ENCODE results near the gene PTBP3. TPM values are rescaled to one million over a fixed set of nuclear protein-coding genes. Genes with fewer than 3 reads are reported as not detected.
A peak's percentile ranks its signal among the peaks of the same experiment; 100 is the strongest.
"Not testable (repeated sequence)": the region's sequence is repeated elsewhere in the genome, so short reads cannot be mapped to it uniquely, and the experiment has no call there.

The PTBP3 gene
- total RNA-seq, 1 donor from 2014 or later = 12.7 TPM

DNA sequence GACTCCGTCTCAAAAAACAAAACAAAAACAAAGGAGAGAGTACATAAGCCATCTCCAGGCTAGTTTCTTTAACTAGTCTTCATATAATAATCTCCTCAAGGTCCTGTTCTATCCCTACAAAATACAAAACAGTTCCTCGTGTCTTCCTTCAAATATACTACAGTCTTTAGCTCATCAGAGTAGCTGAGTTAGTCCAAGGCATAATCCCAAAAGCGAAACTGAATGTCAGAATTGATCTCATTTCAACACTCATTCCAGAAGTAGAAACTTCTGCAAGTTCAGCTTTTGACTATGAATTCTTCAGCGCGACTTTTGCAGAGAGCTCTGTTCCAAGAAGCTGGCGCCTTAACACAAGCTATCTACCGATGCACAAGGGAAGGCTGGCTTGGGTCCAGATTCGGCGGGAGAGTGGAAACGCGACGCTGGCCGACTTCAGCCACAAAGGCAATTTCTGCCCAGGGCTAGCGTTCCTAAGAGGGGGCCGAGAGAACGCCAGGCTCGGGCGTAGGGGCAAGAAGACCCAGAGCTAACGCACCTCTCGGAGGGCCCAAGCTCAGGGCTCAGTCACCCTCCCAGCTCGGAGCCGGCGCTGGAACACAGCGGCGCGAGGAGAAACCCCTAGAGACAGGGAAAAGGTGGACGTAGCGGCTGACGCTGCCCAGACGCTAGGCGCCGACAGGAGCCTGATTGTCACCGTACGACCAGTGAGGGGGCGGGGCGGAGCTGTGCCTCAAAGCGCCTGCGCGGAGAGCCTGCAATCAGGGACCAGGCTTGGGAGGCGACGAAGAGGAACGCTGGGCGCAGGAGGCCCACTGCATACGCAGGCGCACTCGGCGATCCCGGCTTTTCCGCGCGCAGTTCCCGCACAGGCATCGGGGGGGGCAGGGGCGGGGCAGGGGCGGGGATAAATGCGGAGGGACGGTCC, 46.0 kb upstream of the PTBP3 start:
- H3K4me3 ChIP-seq = peak overlapping the region; percentile 78
- H3K36me3 ChIP-seq = no peaks in the 10 kb centered on the region
- intact Hi-C loops (cut with micrococcal nuclease) = no loop called here
- TF ChIP-seq, protein P1, sequence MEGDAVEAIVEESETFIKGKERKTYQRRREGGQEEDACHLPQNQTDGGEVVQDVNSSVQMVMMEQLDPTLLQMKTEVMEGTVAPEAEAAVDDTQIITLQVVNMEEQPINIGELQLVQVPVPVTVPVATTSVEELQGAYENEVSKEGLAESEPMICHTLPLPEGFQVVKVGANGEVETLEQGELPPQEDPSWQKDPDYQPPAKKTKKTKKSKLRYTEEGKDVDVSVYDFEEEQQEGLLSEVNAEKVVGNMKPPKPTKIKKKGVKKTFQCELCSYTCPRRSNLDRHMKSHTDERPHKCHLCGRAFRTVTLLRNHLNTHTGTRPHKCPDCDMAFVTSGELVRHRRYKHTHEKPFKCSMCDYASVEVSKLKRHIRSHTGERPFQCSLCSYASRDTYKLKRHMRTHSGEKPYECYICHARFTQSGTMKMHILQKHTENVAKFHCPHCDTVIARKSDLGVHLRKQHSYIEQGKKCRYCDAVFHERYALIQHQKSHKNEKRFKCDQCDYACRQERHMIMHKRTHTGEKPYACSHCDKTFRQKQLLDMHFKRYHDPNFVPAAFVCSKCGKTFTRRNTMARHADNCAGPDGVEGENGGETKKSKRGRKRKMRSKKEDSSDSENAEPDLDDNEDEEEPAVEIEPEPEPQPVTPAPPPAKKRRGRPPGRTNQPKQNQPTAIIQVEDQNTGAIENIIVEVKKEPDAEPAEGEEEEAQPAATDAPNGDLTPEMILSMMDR (IDR thresholded peaks at IDR 0.05; ENCODE audit: borderline replicate concordance) = no peak
- peaks cover 72% of the 10 kb centered on the region for H3K4me1 ChIP-seq
- no peaks in the 10 kb centered on the region for H3K9me3 ChIP-seq (replicated peaks)
- peak overlapping the region; percentile 97 for H3K27ac ChIP-seq (replicated peaks)
- DNase-seq = peak; percentile 100
- no peaks in the 10 kb centered on the region for H3K27me3 ChIP-seq (ENCODE audit: low read depth)

DNA sequence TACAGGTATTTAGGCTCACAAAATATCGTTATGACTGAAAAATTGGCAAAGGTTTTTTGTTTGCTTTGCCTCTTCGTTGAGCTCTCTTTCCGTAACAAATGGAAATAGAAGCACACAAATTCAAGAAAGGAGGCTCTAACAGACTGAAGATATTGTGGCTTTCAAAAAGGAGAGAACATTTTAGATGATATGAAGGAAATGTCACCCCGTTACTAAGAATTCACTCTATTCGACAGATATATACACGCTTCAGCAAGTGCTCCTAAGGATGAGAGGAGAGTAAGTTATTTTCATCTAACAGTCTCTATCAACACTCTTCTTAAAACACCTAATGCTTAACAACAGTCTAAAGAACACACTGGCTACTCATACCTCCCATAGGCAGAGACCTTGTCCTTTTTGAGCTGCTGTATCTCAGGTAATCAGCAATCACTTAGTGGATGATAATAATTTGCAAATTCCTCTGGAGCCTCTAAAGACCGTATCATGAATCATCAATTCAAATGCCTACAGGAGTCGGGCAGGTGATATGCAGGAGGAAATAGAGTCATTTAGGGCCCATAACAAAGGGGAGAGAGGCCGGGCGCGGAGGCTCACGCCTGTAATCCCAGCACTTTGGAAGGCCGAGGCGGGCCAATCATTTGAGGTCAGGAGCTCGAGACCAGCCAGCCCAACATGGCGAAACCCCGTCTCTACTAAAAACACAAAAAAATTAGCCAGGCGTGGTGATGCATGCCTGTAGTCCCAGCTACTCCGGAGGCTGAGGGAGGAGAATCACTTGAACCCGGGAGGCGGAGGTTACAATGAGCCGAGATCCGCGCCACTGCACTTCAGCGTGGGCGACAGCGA, 45.1 kb upstream of the PTBP3 start:
- H3K36me3 ChIP-seq = no peaks in the 10 kb centered on the region
- H3K27ac ChIP-seq (replicated peaks) = peak overlapping the region; percentile 97
- no peaks in the 10 kb centered on the region for H3K9me3 ChIP-seq (replicated peaks)
- H3K4me1 ChIP-seq = peaks cover 64% of the 10 kb centered on the region
- peak; percentile 21 for DNase-seq
- peak overlapping the region; percentile 78 for H3K4me3 ChIP-seq
- intact Hi-C loops (cut with micrococcal nuclease) = no loop called here
- no peaks in the 10 kb centered on the region for H3K27me3 ChIP-seq (ENCODE audit: low read depth)
- TF ChIP-seq, protein P1 (IDR thresholded peaks at IDR 0.05; ENCODE audit: borderline replicate concordance) = no peak

DNA sequence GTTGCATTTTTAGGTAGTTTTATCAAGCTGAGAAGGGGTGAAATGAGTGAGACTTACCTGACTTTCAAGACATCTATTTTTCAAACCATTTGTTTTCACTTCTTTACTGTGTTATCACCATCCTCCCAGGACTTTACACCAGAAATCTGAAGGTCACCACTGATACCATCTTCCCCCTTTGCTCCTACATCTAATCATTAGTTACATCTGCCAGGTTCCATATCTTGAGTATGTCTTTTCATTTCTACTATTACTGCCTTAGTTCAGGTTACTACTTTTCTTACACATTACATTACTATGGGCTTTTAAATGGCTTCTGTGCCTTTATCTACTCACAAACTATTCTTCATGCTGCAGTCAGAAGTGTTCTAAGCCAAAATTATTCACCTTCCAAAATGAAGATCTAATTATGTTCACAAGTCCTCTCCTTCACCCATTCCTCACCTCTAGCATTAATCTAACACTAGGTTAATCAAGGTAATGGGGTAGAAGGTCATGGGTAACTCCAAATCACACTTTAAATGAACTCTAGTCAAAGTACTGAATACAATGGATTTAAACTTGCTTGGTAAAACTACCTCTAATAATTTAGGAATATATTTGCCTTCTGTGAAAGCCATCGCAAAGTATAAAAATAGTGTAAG, 44.4 kb upstream of the PTBP3 start:
- Histone ChIP-seq H3K36me3 (no peaks in the 10 kb centered on the region), H3K27ac (replicated peaks) (peak overlapping the region; percentile 97), H3K4me3 (peak overlapping the region; percentile 78), H3K27me3 (ENCODE audit: low read depth) (no peaks in the 10 kb centered on the region), H3K9me3 (replicated peaks) (no peaks in the 10 kb centered on the region), H3K4me1 (peaks cover 56% of the 10 kb centered on the region)
- no peak for DNase-seq
- TF ChIP-seq, protein P1 (IDR thresholded peaks at IDR 0.05; ENCODE audit: borderline replicate concordance) = no peak
- intact Hi-C loops (cut with micrococcal nuclease) = no loop called here

DNA sequence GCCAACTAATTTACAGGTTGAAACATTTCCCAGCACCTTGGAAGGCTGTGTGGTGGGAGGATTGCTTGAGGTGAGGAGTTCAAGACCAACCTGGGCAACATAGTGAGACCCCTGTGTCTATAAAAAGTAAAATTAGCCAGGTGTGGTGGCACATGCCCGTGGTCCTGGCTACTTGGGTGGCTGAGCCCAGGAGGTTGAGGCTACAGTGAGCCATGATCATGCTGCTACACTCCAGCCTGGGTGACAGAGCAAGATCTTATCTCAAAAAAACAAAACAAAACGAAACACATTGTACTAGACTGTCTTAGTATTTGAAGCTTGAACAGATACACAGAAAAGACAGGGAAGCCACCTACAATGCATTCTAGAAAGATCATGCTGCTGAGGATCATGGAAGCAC, 43.7 kb upstream of the PTBP3 start:
- intact Hi-C loops (cut with micrococcal nuclease) = no loop called here
- Histone ChIP-seq H3K27me3 (ENCODE audit: low read depth) (no peaks in the 10 kb centered on the region), H3K27ac (replicated peaks) (no peak overlapping the region), H3K36me3 (no peaks in the 10 kb centered on the region), H3K9me3 (replicated peaks) (no peaks in the 10 kb centered on the region), H3K4me1 (peaks cover 49% of the 10 kb centered on the region), H3K4me3 (peak overlapping the region; percentile 78)
- TF ChIP-seq, protein P1 (IDR thresholded peaks at IDR 0.05; ENCODE audit: borderline replicate concordance) = no peak
- no peak for DNase-seq

DNA sequence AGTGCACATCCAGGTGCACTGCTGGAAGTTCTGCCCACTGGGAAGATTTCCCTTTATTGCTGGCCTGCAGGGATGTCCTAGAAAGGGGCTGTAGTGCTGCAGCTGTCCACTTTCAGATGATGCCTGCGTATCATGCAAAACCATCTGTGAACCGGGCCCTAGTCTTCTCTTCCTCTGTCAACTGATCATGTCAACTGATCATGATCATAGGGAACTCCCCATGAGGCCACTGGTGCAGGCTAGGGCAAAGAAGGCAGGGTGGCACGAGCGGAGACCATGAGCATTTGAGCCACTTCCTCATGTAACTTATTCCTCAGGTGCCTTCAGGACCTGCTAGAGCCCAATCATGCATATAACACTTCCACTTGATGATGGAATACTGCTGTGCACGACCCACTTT, 41.9 kb upstream of the PTBP3 start:
- Histone ChIP-seq H3K27ac (replicated peaks) (no peak overlapping the region), H3K36me3 (no peaks in the 10 kb centered on the region), H3K27me3 (ENCODE audit: low read depth) (no peaks in the 10 kb centered on the region), H3K9me3 (replicated peaks) (no peaks in the 10 kb centered on the region), H3K4me3 (no peak overlapping the region), H3K4me1 (peaks cover 34% of the 10 kb centered on the region)
- intact Hi-C loops (cut with micrococcal nuclease) = no loop called here
- DNase-seq = no peak
- TF ChIP-seq, protein P1 (IDR thresholded peaks at IDR 0.05; ENCODE audit: borderline replicate concordance) = no peak

DNA sequence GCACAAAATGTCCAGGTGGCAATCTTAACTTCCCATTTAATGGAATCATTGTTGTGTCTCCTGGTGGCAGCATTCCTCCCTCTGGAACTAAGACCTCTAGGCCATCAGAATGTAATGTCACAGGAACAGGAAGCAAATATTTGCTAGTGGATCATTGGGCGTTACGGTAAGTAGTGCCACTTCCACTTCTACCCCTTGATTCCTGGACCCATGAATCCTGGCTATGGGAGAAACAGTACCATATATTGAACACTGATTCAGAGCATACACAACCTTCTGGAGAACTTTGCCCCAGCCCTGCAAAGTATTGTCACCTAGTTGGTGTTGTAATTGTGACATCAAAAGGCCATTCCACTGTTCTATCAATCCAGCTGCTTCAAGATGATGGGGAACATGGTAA, 40.8 kb upstream of the PTBP3 start:
- H3K9me3 ChIP-seq (replicated peaks); intact Hi-C loops (cut with micrococcal nuclease); H3K27ac ChIP-seq (replicated peaks); H3K27me3 ChIP-seq (ENCODE audit: low read depth); H3K36me3 ChIP-seq; DNase-seq; H3K4me3 ChIP-seq: not testable (repeated sequence)
- peaks cover 26% of the 10 kb centered on the region for H3K4me1 ChIP-seq

DNA sequence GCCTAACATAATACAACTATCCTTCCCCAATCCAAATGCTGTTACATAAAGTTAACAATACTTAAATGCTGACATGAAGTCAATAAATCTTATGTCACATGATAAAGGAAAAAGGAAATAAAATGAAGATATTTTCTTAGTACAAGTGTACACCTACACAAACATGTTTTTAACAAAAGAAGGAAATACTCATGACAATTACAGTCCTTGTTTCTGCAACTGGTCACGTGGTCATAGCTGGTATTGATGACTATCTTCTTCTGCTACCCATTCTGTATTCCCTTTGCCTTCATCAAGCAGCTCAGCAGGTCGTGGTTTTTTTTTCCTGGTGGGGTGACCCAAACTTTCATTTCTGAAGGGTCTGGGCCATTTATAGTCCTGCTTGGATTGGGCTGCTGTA, 40.2 kb upstream of the PTBP3 start:
- H3K4me3 ChIP-seq; intact Hi-C loops (cut with micrococcal nuclease); DNase-seq; H3K9me3 ChIP-seq (replicated peaks); H3K27me3 ChIP-seq (ENCODE audit: low read depth); H3K27ac ChIP-seq (replicated peaks); H3K36me3 ChIP-seq: not testable (repeated sequence)
- peaks cover 20% of the 10 kb centered on the region for H3K4me1 ChIP-seq

All from left ventricle myocardium inferior (tissue), 1 donor.